Stomach smooth muscle (tissue), 2 donors: ENCODE measurements around the gene PPP1R37.
"Not testable (repeated sequence)": the region's sequence is repeated elsewhere in the genome, so short reads cannot be mapped to it uniquely, and the experiment has no call there.

ENCODE experiments used
- H3K27ac ChIP-seq: one replicate; pipeline ENCODE4 v1.7.0; 2013; ENCODE audit warnings: mild to moderate bottlenecking, low read length, inconsistent platforms
- H3K27me3 ChIP-seq, 2 donors: one replicate each; pipeline ENCODE4 v1.7.0; 2013; ENCODE audit warnings: low read length in 2 of 2; ENCODE audit not compliant: insufficient read depth in 2 of 2, control insufficient read depth in 1 of 2
- H3K36me3 ChIP-seq, 2 donors: one replicate each; pipeline ENCODE4 v1.7.0; 2013; ENCODE audit warnings: low read length in 2 of 2; ENCODE audit not compliant: control insufficient read depth in 2 of 2, insufficient read depth in 2 of 2
- H3K4me1 ChIP-seq: one replicate; pipeline ENCODE4 v1.7.0; 2013; ENCODE audit warnings: low read length; ENCODE audit not compliant: control insufficient read depth, insufficient read depth
- H3K4me3 ChIP-seq, 2 donors: one replicate each; pipeline ENCODE4 v1.7.0; 2013; ENCODE audit warnings: low read length in 2 of 2
- H3K9ac ChIP-seq, 2 donors: one replicate each; pipeline ENCODE4 v1.7.0; 2013; ENCODE audit warnings: low read length in 2 of 2, mild to moderate bottlenecking in 1 of 2
- H3K9me3 ChIP-seq, 2 donors: one replicate each; pipeline ENCODE4 v1.7.0; 2013; ENCODE audit warnings: low read length in 2 of 2; ENCODE audit not compliant: control insufficient read depth in 2 of 2
- donor health status: healthy.
- donor health status: Pancreatic carcinoma.

The PPP1R37 gene

GRCh38 chr19:45104658-45105349 is 11.8 kb downstream of the PPP1R37 start:
- H3K36me3 ChIP-seq: no peaks in the 10 kb centered on the region
- peaks cover 28% of the 10 kb centered on the region for H3K4me1 ChIP-seq
- H3K27me3 ChIP-seq: no peaks in the 10 kb centered on the region
- H3K9ac ChIP-seq: no peak overlapping the region
- H3K9me3 ChIP-seq: no peaks in the 10 kb centered on the region
- no peak overlapping the region for H3K4me3 ChIP-seq
- no peak overlapping the region for H3K27ac ChIP-seq

- not testable (repeated sequence) for H3K9me3 ChIP-seq, H3K27me3 ChIP-seq, H3K36me3 ChIP-seq, H3K9ac ChIP-seq, H3K4me3 ChIP-seq, H3K27ac ChIP-seq
- H3K4me1 ChIP-seq: peaks cover 15% of the 10 kb centered on the region
Observed at GRCh38 chr19:45106363-45106762, 13.4 kb downstream of the PPP1R37 start.

GRCh38 chr19:45107621-45108150 is 14.7 kb downstream of the PPP1R37 start:
- Histone ChIP-seq H3K9ac (no peak overlapping the region), H3K4me1 (peaks cover 13% of the 10 kb centered on the region), H3K36me3 (no peaks in the 10 kb centered on the region), H3K9me3 (no peaks in the 10 kb centered on the region), H3K4me3 (no peak overlapping the region), H3K27me3 (no peaks in the 10 kb centered on the region), H3K27ac (no peak overlapping the region)

- H3K9ac ChIP-seq: no peak overlapping the region
- no peak overlapping the region for H3K4me3 ChIP-seq
- H3K27me3 ChIP-seq: no peaks in the 10 kb centered on the region
- no peaks in the 10 kb centered on the region for H3K4me1 ChIP-seq
- no peak overlapping the region for H3K27ac ChIP-seq
- no peaks in the 10 kb centered on the region for H3K36me3 ChIP-seq
- H3K9me3 ChIP-seq: no peaks in the 10 kb centered on the region
Observed at GRCh38 chr19:45110851-45111266, 17.9 kb downstream of the PPP1R37 start.

GRCh38 chr19:45112111-45112827 is 19.3 kb downstream of the PPP1R37 start:
- H3K9ac ChIP-seq: no peak overlapping the region
- H3K4me3 ChIP-seq: no peak overlapping the region

GRCh38 chr19:45113628-45114027 is 20.6 kb downstream of the PPP1R37 start:
- H3K4me1 ChIP-seq: peaks cover 5% of the 10 kb centered on the region
- H3K4me3 ChIP-seq: no peak overlapping the region
- no peaks in the 10 kb centered on the region for H3K9me3 ChIP-seq
- H3K27me3 ChIP-seq: no peaks in the 10 kb centered on the region
- H3K36me3 ChIP-seq: no peaks in the 10 kb centered on the region
- H3K27ac ChIP-seq: no peak overlapping the region
- H3K9ac ChIP-seq: peak overlapping the region in 1 of 2 donors; percentile 5

More at GRCh38 chr19:45112111-45112827, 19.3 kb downstream of the PPP1R37 start:
- Histone ChIP-seq H3K9me3 (no peaks in the 10 kb centered on the region), H3K4me1 (peaks cover 2% of the 10 kb centered on the region), H3K27me3 (no peaks in the 10 kb centered on the region), H3K36me3 (no peaks in the 10 kb centered on the region), H3K27ac (no peak overlapping the region)

- no peaks in the 10 kb centered on the region for H3K36me3 ChIP-seq
- H3K9me3 ChIP-seq: no peaks in the 10 kb centered on the region
- no peaks in the 10 kb centered on the region for H3K27me3 ChIP-seq
- H3K27ac ChIP-seq: no peak overlapping the region
- peaks cover 5% of the 10 kb centered on the region for H3K4me1 ChIP-seq
- no peak overlapping the region for H3K4me3 ChIP-seq
- H3K9ac ChIP-seq: no peak overlapping the region
Observed at GRCh38 chr19:45114116-45114515, 21.1 kb downstream of the PPP1R37 start.

- Histone ChIP-seq H3K27ac (no peak overlapping the region), H3K9ac (no peak overlapping the region), H3K4me1 (peaks cover 5% of the 10 kb centered on the region), H3K4me3 (no peak overlapping the region), H3K36me3 (no peaks in the 10 kb centered on the region), H3K27me3 (no peaks in the 10 kb centered on the region), H3K9me3 (no peaks in the 10 kb centered on the region)
Observed at GRCh38 chr19:45115809-45116615, 23.0 kb downstream of the PPP1R37 start.

GRCh38 chr19:45117167-45117594 is 24.2 kb downstream of the PPP1R37 start:
- H3K4me1 ChIP-seq: peaks cover 5% of the 10 kb centered on the region

GRCh38 chr19:45117671-45118070 is 24.7 kb downstream of the PPP1R37 start:
- H3K9me3 ChIP-seq: no peaks in the 10 kb centered on the region
- H3K4me3 ChIP-seq: no peak overlapping the region
- H3K9ac ChIP-seq: no peak overlapping the region
- no peaks in the 10 kb centered on the region for H3K36me3 ChIP-seq
- H3K27ac ChIP-seq: no peak overlapping the region
- H3K4me1 ChIP-seq: peaks cover 5% of the 10 kb centered on the region
- no peaks in the 10 kb centered on the region for H3K27me3 ChIP-seq

More at GRCh38 chr19:45117167-45117594, 24.2 kb downstream of the PPP1R37 start:
- H3K27me3 ChIP-seq: no peaks in the 10 kb centered on the region
- no peak overlapping the region for H3K4me3 ChIP-seq
- no peak overlapping the region for H3K27ac ChIP-seq
- no peaks in the 10 kb centered on the region for H3K36me3 ChIP-seq
- no peak overlapping the region for H3K9ac ChIP-seq
- H3K9me3 ChIP-seq: no peaks in the 10 kb centered on the region
